ENCODE measurements around the gene NOC2L.
A peak's percentile ranks its signal among the peaks of the same experiment; 100 is the strongest.
"Not testable (repeated sequence)": the region's sequence is repeated elsewhere in the genome, so short reads cannot be mapped to it uniquely, and the experiment has no call there.

NOC2L gene

GRCh38 chr1:960363-961131 is 1.5 kb upstream of the NOC2L start, which contains the start of gene KLHL17:
Gene KLHL17 (plus strand): TSS chr1:960584. CDS start chr1:960694, 110 bp downstream.
- DNase-seq, result peak; percentile 14

GRCh38 chr1:959731-960362 is 791 bp upstream of the NOC2L start:
- no peak for DNase-seq

GRCh38 chr1:956636-957035 is 2.4 kb downstream of the NOC2L start:
- DNase-seq, result no peak

GRCh38 chr1:955474-955873 is 3.6 kb downstream of the NOC2L start:
- DNase-seq, result no peak

GRCh38 chr1:954927-955326 is 4.1 kb downstream of the NOC2L start:
- no peak for DNase-seq

- no peak for DNase-seq
Observed at GRCh38 chr1:953524-954320, 5.3 kb downstream of the NOC2L start.

- DNase-seq, result no peak
Observed at GRCh38 chr1:952603-953002, 6.5 kb downstream of the NOC2L start.

GRCh38 chr1:952201-952600 is 6.9 kb downstream of the NOC2L start:
- DNase-seq, result no peak

GRCh38 chr1:951364-951763 is 7.7 kb downstream of the NOC2L start:
- DNase-seq, result no peak

GRCh38 chr1:950881-951280 is 8.2 kb downstream of the NOC2L start:
- no peak for DNase-seq

GRCh38 chr1:950268-950667 is 8.8 kb downstream of the NOC2L start:
- DNase-seq, result no peak

GRCh38 chr1:947958-948357 is 11.1 kb downstream of the NOC2L start:
- DNase-seq, result no peak

- not testable (repeated sequence) for DNase-seq
Observed at GRCh38 chr1:946811-947210, 12.2 kb downstream of the NOC2L start.

- no peak for DNase-seq
Observed at GRCh38 chr1:945688-946556, 13.1 kb downstream of the NOC2L start.

- peak; percentile 50 for DNase-seq
Observed at GRCh38 chr1:944341-945325, 14.4 kb downstream of the NOC2L start.

GRCh38 chr1:943545-944340 is 15.3 kb downstream of the NOC2L start:
- no peak for DNase-seq

- no peak for DNase-seq
Observed at GRCh38 chr1:942864-943533, 16.1 kb downstream of the NOC2L start.

GRCh38 chr1:942411-942821 is 16.6 kb downstream of the NOC2L start:
- DNase-seq, result no peak

GRCh38 chr1:941588-942383 is 17.3 kb downstream of the NOC2L start:
- DNase-seq, result no peak
